Measurements from ENCODE around the gene OR8A1.
"Not testable (repeated sequence)": the region's sequence is repeated elsewhere in the genome, so short reads cannot be mapped to it uniquely, and the experiment has no call there.

The OR8A1 gene

GRCh38 chr11:124595302-124595701 is 25.5 kb downstream of the OR8A1 start:
- no peak for DNase-seq (ENCODE audit: low spot score)

GRCh38 chr11:124597626-124598025 is 27.8 kb downstream of the OR8A1 start:
- no peak for DNase-seq (ENCODE audit: low spot score)

DNA sequence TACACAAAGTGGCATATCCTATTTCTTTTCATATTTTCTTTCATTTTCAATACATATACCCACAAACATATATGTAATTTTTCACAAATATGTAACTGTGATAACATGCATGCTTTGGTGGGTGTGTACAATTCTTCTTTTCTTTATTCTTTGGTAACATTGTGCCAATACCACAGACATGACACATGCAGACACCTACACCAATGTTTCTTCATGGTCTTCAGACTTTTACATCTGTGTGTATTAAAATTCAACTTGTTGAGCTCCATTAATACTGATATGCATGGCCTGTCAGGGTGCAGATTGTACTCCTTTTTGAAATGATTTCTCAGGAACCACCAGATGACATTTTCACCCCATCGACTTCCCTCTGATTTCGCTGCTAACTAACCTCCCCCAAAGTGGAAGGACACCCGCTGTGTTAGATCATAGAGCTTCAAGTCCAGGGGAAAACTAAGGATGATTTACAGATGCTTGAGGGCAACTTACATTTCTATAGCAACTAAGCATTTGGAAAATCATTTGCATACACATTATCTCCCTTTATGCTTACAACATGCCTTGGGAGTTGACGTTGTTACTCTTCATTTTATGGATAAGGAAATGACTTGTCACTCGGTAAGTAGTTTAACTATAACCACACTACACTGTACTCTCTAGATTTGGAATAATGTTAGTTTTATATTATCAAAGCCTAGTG is 31.0 kb downstream of the OR8A1 start:
- DNase-seq (ENCODE audit: low spot score) = no peak

GRCh38 chr11:124602193-124602592 is 32.4 kb downstream of the OR8A1 start:
- DNase-seq (ENCODE audit: low spot score) = no peak

GRCh38 chr11:124602723-124603122 is 32.9 kb downstream of the OR8A1 start:
- DNase-seq (ENCODE audit: low spot score) = not testable (repeated sequence)

- DNase-seq (ENCODE audit: low spot score) = no peak
Measured at GRCh38 chr11:124605719-124606118, 35.9 kb downstream of the OR8A1 start.

GRCh38 chr11:124608147-124608546 is 38.4 kb downstream of the OR8A1 start:
- no peak for DNase-seq (ENCODE audit: low spot score)

GRCh38 chr11:124610295-124610694 is 40.5 kb downstream of the OR8A1 start:
- DNase-seq (ENCODE audit: low spot score) = no peak

DNA sequence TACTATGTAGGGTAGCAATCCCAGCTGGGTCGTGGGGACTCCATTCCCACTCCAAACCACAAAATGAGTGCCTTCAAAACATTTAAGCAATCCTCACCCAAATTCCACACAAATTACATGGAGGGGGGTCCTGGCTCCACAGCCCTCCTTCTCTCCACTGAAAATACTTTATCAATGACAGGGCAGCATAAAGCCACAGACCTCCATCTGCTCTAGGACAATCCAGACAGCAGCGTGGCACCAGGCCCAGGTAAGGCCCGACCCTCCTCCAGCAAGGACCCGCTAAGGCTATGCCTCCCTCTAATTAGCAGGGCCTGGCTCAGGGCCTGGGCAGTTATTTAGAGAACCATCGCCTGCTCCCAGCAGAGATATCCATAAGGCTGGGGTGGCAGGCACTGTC is 41.3 kb downstream of the OR8A1 start, which contains the start of gene PANX3:
TSS of gene PANX3 (plus strand) at position 365 of the 400 bp plus-strand sequence. CDS start 129 bp downstream, outside the sequence.
- no peak for DNase-seq (ENCODE audit: low spot score)

DNA sequence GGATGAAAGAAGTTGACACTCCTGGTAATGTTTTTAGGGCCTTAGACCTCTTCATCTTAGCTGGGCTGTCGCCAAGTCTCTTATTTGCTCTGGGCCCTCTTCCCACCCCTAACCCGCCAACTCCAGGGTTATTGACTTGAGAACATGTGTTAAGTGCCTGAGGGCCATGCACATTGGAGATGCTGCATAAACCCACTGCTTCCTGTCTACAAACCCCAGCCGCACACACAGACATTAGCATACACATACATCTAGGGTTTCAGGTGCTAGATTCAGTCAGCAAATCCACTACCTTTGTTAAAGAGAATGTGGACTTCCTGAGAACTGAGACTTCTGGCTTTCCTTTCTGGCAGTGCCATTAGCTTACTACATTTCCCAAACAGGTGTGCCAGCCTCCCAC is 42.2 kb downstream of the OR8A1 start:
- no peak for DNase-seq (ENCODE audit: low spot score)

GRCh38 chr11:124612567-124613246 is 42.9 kb downstream of the OR8A1 start:
- no peak for DNase-seq (ENCODE audit: low spot score)

DNA sequence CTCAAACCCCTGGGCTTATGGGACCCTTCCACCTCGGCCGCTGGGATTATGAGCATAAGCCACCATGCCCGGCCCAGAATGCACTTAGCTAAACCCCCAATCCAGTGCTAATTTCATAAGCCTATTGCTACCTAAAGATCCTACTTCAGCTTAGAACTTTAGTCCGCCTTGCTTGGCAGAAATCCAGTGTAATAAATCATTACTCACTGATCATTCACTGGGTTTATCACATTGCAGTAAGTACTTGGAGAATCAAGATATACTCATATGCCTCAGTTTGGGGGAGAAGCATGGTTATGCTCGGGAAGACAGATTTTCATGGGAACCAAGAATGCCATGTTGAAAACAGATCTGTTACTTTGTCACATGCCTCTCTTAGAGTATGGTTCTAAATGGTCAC is 49.1 kb downstream of the OR8A1 start:
- DNase-seq (ENCODE audit: low spot score) = no peak
